GM18505 (cell line): ENCODE measurements around the gene ATP6V0B.

Experiments
- ATAC-seq: cut with Tn5 transposase; IDR thresholded peaks from one replicate; pipeline ENCODE4 v1.9.1; 2021; ENCODE audit not compliant: unreplicated experiment
- POLR2A ChIP-seq: IDR thresholded peaks from 4 replicates; pipeline ENCODE4 v1.6.1; 2011; ENCODE audit warnings: borderline replicate concordance; ENCODE audit not compliant: insufficient read depth, insufficient read length; ENCODE audit errors: extremely low read depth

ATP6V0B gene

GRCh38 chr1:43965316-43965715 is 9.4 kb upstream of the ATP6V0B start:
- ATAC-seq, result no peak
- TF ChIP-seq POLR2A, result no peak

GRCh38 chr1:43968348-43968948 is 6.3 kb upstream of the ATP6V0B start:
- no peak for TF ChIP-seq POLR2A
- ATAC-seq, result no peak

- TF ChIP-seq POLR2A, result no peak
- no peak for ATAC-seq
These were observed 5.4 kb upstream of the ATP6V0B start for GRCh38 chr1:43969416-43969745.

- peak; percentile 67 for TF ChIP-seq POLR2A
- peak; percentile 71 for ATAC-seq
These were observed 4.9 kb upstream of the ATP6V0B start, which contains the start of gene DPH2 for GRCh38 chr1:43969746-43970466. DPH2 (plus strand) TSS chr1:43970010; CDS start chr1:43970176, 166 bp downstream.

GRCh38 chr1:43970502-43970901 is 4.3 kb upstream of the ATP6V0B start:
- ATAC-seq, result no peak
- no peak for TF ChIP-seq POLR2A

GRCh38 chr1:43970911-43971310 is 3.8 kb upstream of the ATP6V0B start:
- TF ChIP-seq POLR2A, result no peak
- no peak for ATAC-seq

GRCh38 chr1:43971336-43971980 is 3.3 kb upstream of the ATP6V0B start:
- no peak for TF ChIP-seq POLR2A
- no peak for ATAC-seq

- ATAC-seq, result peak; percentile 0
- TF ChIP-seq POLR2A, result no peak
These were observed 748 bp upstream of the ATP6V0B start for GRCh38 chr1:43973981-43974442.

GRCh38 chr1:43975249-43975961 is 645 bp downstream of the ATP6V0B start:
- TF ChIP-seq POLR2A, result no peak
- ATAC-seq, result no peak

GRCh38 chr1:43976045-43976444 is 1.3 kb downstream of the ATP6V0B start:
- TF ChIP-seq POLR2A, result no peak
- no peak for ATAC-seq

GRCh38 chr1:43976890-43977289 is 2.1 kb downstream of the ATP6V0B start:
- TF ChIP-seq POLR2A, result no peak
- ATAC-seq, result no peak

GRCh38 chr1:43977376-43978263 is 2.9 kb downstream of the ATP6V0B start:
- no peak for TF ChIP-seq POLR2A
- ATAC-seq, result no peak

GRCh38 chr1:43978264-43978550 is 3.4 kb downstream of the ATP6V0B start:
- ATAC-seq, result no peak
- no peak for TF ChIP-seq POLR2A
